ENCODE results near the gene SCCPDH.

The SCCPDH gene

GRCh38 chr1:246785494-246786111 is 61.4 kb downstream of the SCCPDH start:
- DNase-seq (ENCODE audit: low read depth), result no peak

DNA sequence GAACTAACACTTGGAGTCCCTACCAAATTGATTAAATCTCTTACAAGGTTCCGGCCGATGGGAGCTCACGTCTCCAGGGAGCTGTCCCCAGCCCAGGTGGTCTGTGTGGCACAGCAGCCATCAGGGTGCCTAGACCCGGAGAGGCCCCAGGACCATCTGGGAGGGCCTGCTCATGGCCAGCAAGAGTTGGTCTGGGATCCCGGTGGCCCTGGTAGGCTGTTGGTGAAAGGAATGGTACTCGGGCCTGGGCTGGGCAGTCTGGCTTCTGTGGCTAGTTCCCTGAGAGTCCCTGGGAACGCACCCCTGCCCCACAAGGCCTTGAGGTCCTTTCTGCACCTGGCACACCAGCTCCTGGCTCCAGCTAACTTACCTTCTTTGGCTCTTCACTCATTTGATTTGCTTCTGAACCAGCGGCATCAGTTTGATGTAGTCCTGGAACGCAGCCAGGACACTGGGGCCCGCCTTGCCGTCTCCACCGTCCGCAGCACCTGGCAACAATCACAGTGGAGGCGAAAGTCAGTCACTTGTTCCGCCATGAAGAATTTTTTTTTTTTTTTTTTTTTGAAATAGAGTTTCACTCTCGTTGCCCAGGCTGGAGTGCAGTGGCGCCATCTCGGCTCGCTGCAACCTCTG is 62.5 kb downstream of the SCCPDH start:
- no peak for DNase-seq (ENCODE audit: low read depth)

DNA sequence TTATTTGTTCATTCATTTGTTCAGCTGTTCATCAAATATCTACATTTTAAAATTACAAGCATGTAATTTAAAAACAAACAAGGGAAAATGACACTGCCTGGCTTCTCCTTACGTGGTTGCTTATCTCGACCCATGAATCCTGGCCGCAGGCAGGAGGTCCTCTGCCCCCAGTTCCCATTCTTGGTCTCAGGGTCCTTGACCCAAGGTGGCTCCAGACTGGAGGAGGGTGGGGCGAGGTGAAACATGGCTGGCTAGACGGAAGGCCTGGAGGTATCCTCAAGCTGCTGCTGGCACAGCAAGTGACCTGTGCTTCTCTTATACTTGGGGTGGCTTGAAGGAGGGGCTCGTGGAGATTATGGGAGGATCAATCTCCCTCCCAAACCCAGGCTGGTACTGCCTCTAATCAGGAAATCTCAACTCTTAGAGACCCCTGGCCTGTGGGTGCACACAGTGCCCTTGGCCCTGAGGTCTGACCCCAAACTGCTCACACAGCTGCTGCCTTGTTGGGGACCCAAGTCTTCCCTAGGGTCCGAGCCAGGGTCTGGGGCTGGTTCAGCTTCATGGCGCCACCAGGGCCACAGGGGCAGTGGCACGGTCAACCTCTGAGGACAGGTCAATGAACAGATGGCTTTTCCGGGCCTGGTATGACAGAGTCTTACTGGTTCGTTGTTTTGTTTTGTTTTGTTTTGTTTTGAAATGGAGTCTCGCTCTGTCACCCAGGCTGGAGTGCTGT is 63.7 kb downstream of the SCCPDH start:
- no peak for DNase-seq (ENCODE audit: low read depth)

DNA sequence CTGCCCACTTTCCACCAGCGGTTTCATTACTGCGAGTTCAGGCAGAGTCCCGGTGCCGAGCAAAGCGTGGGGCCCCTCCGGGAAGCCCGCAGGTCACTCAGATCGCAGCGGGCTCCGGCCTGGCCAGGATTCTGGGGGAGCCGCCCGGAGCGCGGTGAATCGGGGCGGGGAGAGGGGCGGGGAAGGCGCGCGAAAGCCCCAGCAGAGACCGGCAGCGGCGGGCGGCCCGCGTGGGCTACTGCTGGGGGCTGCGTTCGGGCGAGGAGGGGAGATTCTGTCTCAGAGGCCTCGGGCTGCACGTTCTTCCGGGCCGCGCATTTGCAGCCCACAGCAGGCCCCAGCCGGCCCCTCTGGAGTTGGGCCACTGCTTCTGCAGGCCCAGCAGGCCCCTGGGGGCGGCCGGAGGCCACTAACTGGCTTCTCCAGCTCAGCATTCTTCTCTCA is 64.7 kb downstream of the SCCPDH start:
- DNase-seq (ENCODE audit: low read depth), result no peak

- no peak for DNase-seq (ENCODE audit: low read depth)
Measured at GRCh38 chr1:246789454-246790339, 65.5 kb downstream of the SCCPDH start.

- DNase-seq (ENCODE audit: low read depth), result no peak
Measured at GRCh38 chr1:246790364-246790763, 66.2 kb downstream of the SCCPDH start.

DNA sequence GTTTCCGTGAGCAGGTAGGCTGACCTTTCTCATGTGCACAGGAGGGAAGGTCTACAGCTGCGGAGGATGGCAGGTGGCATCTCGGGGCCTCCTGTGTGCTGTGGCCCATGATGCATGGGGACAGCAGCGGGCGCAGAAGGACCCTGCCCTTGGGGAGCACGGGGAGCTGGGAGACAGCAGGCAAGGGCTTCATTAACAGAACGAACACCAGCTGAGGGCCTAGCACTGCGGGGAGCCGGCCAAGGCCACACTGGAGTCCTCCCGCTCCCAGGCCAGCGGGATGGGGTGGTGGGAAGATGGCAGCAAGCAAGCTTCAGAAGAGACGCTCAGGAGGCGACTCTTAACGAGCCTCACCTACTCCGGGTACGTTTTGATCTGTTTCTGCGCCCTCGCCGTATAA is 66.6 kb downstream of the SCCPDH start:
- DNase-seq (ENCODE audit: low read depth), result no peak

- no peak for DNase-seq (ENCODE audit: low read depth)
Measured at GRCh38 chr1:246791303-246791918, 67.2 kb downstream of the SCCPDH start.

- DNase-seq (ENCODE audit: low read depth), result no peak
Measured at GRCh38 chr1:246792603-246793002, 68.4 kb downstream of the SCCPDH start.

- DNase-seq (ENCODE audit: low read depth), result no peak
Measured at GRCh38 chr1:246793356-246793896, 69.2 kb downstream of the SCCPDH start.

DNA sequence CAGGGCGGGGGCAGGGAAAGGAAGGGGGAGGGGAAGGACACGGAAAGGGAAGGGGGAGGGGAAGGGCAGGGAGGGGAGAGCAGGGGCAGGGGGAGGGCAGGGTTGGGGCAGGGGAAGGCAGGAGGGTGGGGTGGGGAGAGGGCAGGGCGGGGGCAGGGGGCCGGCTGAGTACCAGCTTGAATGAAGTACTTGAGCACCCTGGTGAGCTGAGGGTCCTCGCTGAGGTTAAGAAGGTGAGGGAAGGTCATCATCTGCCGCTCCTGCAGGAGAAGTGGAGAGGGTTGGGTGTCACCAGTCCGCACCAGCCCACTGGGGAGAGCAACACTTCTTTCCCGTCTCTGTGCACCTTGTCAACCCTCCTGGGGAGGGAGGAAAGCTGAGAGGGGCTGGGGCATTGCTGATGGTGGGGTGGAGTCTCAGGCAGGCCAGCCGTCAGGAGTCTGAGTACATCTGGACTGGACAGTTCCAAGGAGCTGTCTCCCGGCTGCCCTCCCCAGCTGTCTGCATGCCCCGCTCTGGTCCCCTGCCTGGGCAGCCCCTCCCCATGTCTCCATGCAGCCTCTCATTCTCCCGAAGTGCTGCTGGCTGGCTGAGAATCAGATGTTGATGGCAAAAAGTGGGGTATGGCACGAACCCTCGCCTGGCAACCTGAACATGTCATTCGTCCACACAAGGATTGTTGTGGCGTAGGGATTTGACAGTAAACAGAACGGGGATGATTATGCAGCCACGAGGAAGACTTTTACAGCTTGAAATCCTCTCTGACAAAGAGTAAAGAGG is 70.0 kb downstream of the SCCPDH start:
- DNase-seq (ENCODE audit: low read depth), result no peak

DNA sequence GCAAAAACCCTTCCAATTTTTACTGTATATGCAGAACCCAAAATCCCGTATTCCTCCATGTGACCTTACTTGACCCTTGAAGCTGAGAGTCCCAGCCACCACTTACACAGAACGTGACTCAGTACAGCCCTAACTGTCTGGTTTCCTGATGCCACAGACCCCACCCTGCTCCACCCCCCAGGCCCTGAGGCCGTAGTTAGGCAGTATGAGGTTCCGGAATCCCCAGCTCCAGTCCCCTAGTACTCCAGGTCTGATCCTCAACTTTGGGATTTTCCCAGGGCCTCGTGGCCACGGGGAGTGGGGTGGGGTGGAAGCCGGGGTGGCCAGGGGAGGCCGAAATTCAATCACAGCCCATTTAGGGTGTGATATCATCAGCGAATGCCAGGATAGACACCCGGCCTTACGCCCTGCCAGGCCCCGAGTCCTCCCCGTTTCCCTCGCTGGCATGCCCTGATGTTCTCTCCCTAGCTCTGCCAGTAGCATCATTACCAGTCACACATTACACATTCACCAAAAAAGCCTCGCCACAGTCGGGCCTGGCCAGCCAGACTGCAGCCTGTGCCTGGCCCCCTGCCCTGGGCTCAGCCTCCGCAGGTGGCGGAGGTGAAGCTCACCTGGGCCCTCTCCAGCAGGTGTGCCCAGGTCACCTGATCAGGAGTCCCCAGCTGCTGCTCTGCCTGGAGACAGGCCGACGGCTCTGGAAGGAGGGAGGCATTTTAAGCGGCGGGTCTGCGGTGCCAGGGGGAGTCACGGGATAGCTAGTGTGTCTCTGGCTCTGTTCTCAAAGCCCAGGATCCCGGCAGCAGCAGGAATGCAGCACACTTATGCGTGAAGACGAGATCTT is 70.8 kb downstream of the SCCPDH start:
- DNase-seq (ENCODE audit: low read depth), result no peak

DNA sequence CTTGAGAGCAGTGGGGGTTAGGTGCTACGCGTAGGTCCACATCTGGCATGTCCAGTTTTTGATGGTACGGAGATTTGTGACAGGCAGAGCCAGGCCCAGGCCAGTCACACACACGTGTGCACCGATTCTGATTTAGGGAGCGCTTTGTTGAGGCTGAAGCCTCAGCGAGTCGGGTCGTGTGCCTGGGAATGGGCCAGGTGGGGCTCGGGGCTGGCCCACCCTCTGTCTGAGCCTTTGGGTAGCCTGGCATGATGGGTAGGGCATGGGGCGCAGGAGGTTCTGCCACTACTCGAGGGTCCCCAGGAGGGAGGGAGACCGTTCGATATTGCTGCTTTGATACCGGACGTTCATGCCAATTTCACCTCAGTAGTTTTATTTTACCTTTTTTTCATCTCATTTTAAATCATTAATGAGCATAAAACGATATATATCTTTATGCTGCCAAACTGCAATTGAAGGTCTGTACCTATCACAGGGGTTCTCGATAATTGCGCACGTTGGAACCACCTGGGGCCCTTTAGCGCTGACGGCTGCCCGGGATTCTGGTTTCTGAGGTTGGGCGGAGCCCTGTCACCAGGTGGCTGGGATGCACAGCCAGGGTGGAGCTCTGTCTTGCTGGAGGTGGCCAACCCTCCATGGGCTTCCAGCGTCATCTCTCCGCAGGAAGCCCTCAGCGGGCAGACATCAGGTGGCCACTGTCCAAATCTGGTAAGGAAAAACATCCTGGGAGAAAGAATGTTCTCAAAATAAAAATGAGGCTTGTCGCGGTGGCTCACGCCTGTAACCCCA is 71.9 kb downstream of the SCCPDH start:
- no peak for DNase-seq (ENCODE audit: low read depth)

- DNase-seq (ENCODE audit: low read depth), result no peak
Measured at GRCh38 chr1:246797157-246797556, 72.9 kb downstream of the SCCPDH start.

DNA sequence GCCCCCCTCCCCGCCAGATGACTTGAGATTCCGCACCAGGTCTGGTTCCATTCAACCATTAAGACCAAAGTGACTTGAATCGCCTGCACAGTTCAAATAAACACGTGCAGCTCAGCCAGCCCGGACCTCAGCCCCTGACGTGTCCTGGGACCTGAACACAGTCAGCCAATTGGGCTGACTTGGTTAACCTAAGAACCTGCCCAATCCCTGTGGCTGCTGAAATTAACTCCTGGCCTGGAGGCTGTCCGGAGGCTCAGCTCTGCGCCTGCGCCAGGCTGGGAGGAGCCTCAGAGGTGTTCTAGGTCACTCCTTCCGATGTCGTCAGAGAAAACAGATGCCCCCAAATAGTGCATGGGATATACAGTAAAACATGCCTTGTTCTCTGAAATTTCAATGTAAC is 73.4 kb downstream of the SCCPDH start:
- DNase-seq (ENCODE audit: low read depth), result no peak

DNA sequence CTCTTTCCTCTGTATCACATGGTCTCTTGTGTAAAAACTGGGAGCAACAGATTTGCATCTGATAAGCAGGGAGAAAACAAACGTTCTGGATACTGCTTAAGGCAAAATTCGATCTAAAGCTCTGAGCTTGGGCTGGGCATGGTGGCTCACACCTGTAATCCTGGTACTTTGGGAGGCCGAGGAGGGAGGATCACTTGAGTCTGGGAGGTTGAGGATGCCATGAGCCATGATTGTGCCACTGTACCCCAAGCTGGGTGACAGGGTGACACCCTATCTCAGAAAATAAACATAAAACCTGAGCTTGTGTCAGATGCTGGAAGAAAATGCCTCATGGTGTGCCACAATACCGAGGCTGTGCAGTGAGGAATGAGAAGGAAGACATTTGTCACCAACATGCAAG is 73.9 kb downstream of the SCCPDH start:
- DNase-seq (ENCODE audit: low read depth), result no peak

- DNase-seq (ENCODE audit: low read depth), result no peak
Measured at GRCh38 chr1:246798606-246799496, 74.6 kb downstream of the SCCPDH start.

DNA sequence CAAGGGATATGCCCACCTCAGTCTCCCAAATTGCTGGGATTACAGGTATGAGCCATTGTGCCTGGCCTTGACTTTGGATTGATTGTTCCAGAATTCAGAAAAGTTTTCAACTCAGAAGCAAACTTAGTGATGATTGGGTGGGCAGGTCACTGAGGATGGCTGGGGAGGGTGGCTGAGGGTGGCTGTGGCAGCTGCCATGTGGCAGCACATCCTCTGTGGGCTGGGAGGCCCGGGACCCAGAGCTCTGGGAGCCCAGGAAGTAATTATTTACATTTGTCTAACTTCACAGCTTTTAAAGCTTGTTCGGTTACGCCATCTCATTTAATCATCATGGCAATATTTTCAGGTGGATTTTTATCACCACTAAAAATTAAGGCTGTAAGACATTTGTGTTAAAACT is 76.1 kb downstream of the SCCPDH start:
- DNase-seq (ENCODE audit: low read depth), result no peak
